ENCODE results near the gene TOM1.

DNA sequence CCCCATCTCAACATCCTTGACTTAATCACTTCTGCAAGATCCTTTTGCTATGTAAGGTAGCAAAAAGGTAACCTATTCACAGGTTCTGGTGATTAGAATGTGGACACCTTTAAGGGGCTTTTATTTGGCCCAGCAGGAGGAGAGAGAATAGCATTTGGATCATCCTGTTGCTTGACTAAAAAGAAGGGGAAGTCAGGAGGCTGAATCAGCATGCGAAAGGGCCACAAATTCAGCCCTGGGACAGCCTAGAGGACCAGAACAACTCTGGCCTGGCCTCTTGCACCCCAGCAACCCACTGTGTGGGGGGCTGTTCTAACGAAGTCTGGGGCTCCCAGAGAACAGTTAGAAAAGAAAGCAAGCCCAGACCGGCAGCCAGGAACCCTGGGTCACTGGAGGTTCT, 78.0 kb downstream of the TOM1 start:
- TF ChIP-seq, protein P1, sequence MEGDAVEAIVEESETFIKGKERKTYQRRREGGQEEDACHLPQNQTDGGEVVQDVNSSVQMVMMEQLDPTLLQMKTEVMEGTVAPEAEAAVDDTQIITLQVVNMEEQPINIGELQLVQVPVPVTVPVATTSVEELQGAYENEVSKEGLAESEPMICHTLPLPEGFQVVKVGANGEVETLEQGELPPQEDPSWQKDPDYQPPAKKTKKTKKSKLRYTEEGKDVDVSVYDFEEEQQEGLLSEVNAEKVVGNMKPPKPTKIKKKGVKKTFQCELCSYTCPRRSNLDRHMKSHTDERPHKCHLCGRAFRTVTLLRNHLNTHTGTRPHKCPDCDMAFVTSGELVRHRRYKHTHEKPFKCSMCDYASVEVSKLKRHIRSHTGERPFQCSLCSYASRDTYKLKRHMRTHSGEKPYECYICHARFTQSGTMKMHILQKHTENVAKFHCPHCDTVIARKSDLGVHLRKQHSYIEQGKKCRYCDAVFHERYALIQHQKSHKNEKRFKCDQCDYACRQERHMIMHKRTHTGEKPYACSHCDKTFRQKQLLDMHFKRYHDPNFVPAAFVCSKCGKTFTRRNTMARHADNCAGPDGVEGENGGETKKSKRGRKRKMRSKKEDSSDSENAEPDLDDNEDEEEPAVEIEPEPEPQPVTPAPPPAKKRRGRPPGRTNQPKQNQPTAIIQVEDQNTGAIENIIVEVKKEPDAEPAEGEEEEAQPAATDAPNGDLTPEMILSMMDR (IDR thresholded peaks at IDR 0.05): no peak
- TF ChIP-seq POLR2A (IDR thresholded peaks at IDR 0.05): no peak
